HG03196 (cell line): Measurements from ENCODE around the gene INTS2.
"Not testable (repeated sequence)": the region's sequence is repeated elsewhere in the genome, so short reads cannot be mapped to it uniquely, and the experiment has no call there.

Experiments
- ATAC-seq: cut with Tn5 transposase; IDR thresholded peaks from one replicate; pipeline ENCODE4 v1.9.1; 2021; ENCODE audit not compliant: unreplicated experiment

The INTS2 gene

DNA sequence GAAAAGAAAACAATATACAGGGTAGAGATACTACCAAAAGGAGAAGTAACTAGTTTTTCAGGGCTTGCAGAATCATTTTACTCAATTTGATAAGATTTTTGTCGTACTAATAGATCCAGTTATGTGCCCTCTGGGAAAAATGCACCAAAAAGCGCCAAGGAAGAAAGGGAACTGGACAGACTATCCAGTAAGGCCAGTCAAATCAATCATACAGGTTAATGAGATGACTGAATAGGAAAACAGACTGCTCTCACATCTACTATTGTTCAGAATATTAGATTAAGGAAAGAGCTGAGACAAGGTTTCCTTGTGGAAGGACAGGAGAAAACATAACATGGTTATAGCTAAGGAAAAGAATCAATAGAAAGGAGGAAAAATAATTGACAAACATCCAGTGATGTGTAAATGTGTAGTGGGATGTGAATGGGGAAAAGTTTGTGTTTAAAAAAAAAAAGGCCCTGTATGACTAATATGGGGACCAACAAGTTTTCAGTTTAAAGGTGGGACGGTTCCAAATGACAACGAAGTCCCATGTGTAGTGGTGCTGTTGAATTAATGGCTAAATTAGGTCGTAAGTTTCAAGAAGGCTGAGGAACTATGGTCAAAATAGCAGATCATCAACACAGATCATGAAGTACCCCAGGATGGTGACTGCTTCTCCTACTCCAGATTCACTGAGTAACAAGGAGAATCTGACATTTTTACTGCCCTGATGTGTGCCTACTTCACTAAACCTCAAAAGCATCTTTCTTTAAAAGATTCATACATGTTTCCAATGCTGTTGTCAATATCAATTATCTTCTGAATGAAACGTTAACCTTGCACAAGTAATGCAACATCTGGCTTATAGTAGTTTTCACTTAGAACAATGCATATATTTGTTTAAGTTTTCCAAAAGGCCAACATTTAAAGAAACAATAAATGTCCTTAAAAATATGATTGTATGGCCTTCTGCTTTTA is 105.2 kb downstream of the INTS2 start:
- ATAC-seq: no peak

DNA sequence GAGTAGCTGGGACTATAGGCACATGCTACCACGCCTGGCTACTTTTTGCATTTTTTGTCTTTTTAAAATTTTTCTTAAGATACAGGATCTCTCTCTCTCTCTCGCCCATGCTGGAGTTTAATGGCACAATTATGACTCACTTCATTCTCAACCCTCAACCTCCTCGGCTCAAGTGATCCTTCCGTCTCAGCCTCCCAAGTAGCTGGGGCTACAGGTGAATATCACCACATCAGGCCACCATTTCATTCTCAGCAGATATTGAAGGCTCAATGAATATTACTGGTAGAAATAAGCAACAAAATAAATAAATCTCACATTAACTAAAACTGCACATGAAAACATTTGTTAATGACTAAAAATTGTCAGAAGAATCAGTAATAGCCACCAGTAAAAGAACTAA is 106.1 kb downstream of the INTS2 start:
- no peak for ATAC-seq

DNA sequence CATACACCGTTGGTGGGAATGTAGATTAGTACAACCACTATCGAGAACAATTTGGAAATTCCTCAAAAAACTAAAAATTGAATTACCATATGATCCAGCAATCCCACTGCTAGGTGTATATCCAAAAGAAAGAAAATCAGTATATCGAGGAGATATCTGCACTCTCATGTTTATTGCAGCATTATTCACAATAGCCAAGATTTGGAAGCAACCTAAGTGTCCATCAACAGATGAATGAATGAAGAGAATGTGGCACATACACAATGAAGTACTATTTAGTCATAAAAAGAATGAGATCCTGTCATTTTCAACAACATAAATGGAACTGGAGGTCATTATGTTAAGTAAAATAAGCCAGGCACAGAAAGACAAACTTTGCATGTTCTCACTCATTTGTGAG is 108.5 kb downstream of the INTS2 start:
- ATAC-seq: not testable (repeated sequence)

GRCh38 chr17:61818225-61818624 is 109.6 kb downstream of the INTS2 start:
- ATAC-seq: no peak

DNA sequence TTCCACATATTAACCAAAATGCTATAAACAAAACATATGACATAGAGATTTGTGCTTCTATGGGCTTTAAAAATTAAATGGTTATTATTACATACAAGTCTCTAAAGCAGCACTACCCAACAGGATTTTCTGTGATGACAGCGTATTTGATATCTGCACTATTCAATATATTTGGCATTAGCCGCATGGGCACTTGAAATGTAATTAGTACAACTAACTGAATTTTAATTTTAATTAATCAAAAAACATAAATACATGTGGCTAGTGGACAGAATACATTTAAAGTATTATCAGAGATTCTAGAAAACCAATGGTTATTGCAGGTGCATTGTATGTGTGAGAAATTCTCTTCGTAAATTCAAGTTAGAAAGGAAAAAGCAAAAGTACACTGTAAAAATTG is 110.3 kb downstream of the INTS2 start:
- ATAC-seq: no peak

DNA sequence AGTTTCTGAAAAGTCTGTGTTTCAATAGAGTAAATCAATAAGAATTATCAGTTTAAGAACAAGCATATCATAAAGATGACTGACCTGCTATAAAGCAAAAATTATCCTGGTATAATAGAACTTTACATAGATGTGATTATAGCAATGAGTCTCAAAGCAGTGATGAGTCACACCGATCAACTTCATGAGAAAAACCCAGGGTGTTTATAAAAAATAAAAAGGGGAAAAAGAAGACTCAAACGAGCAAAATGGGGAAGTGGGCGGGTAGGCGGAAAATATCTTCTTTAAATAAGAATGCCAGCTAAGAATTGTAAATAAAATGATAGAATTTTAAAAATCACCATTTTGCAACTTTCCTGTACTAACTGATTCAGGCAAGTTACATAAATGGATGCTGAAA is 111.2 kb downstream of the INTS2 start:
- ATAC-seq: no peak

DNA sequence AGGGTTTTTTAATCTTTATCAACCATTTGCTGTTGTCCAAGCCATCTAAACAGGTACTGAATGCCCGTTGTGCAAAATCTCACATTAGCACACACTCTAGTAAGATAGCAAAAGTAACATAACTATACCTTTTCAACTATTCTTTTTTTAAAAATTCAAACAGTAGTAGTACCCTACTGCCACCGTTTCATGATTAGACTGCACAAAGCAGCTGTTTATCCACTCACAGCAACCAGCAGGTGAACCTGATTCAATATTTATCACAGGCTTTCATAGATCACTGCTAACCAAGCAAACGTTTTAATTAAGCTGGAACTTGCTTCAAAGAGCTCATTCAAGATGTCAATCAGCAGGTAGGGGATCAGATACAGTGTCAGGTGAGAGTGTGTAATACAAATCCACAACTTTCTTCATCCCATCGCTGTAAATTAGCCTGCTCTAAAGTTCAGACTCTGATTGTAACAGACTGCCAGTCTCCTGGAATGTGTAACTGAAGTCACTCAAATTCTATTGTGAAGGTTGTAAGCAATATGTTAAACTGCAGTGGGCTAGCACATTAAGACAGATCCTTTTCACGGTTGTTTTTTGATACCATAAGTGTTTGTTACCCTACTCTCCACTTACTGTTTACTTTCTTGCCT is 111.8 kb downstream of the INTS2 start:
- no peak for ATAC-seq
